WERI-Rb-1 (cell line): ENCODE data around the gene CCDC57.
"Not testable (repeated sequence)": the region's sequence is repeated elsewhere in the genome, so short reads cannot be mapped to it uniquely, and the experiment has no call there.

Experiments
- DNase-seq: peaks from one replicate; pipeline ENCODE4 v3.0.0-alpha.2; 2020
- H3K27ac ChIP-seq: fragments of 250-450 bp; sonication (Bioruptor Pico); 2 replicates; pipeline ENCODE4 v1.5.1; 2020; ENCODE audit warnings: mild to moderate bottlenecking, moderate library complexity
- H3K27me3 ChIP-seq: fragments of 250-450 bp; sonication (Bioruptor Pico); 2 replicates; pipeline ENCODE4 v1.5.1; 2021; ENCODE audit warnings: mild to moderate bottlenecking, low read depth, moderate library complexity; ENCODE audit not compliant: insufficient read depth, severe bottlenecking
- H3K36me3 ChIP-seq: fragments of 250-450 bp; sonication (Bioruptor Pico); 2 replicates; pipeline ENCODE4 v1.5.1; 2020; ENCODE audit warnings: mild to moderate bottlenecking, moderate library complexity
- H3K4me3 ChIP-seq: 2 replicates; pipeline ENCODE4 v1.5.1; 2011; ENCODE audit warnings: low read depth, mild to moderate bottlenecking, control low read depth, low read length
- H3K9me3 ChIP-seq: fragments of 250-450 bp; sonication (Bioruptor Pico); 2 replicates; pipeline ENCODE4 v1.5.1; 2021; ENCODE audit warnings: mild to moderate bottlenecking, moderate library complexity; ENCODE audit not compliant: severe bottlenecking
- CTCF ChIP-seq: IDR thresholded peaks from 2 replicates; pipeline ENCODE4 v1.5.1; 2011; ENCODE audit warnings: low read depth, mild to moderate bottlenecking, control low read depth, inconsistent platforms, low read length

The CCDC57 gene

DNA sequence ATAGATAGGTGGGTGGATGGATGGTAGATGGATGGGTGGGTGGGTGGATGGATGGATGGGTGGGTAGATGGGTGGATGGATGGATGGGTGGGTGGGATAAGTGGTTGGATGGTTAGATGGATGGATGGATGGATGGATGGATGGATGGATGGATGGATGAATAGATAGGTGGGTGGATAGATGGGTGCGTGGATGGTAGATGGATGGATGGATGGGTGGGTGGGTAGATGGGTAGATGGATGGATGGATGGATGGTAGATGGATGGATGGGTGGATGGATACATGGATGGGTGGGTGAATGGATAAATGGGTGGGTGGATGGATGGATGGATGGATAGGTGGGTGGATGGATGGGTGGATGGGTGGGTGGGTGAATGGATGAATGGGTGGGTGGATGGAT is 64.6 kb downstream of the CCDC57 start:
- Histone ChIP-seq H3K36me3 (peaks cover 17% of the 10 kb centered on the region), H3K4me3 (no peak overlapping the region), H3K9me3 (no peaks in the 10 kb centered on the region), H3K27me3 (no peaks in the 10 kb centered on the region), H3K27ac (no peak overlapping the region)
- no peak for TF ChIP-seq CTCF
- DNase-seq = no peak

DNA sequence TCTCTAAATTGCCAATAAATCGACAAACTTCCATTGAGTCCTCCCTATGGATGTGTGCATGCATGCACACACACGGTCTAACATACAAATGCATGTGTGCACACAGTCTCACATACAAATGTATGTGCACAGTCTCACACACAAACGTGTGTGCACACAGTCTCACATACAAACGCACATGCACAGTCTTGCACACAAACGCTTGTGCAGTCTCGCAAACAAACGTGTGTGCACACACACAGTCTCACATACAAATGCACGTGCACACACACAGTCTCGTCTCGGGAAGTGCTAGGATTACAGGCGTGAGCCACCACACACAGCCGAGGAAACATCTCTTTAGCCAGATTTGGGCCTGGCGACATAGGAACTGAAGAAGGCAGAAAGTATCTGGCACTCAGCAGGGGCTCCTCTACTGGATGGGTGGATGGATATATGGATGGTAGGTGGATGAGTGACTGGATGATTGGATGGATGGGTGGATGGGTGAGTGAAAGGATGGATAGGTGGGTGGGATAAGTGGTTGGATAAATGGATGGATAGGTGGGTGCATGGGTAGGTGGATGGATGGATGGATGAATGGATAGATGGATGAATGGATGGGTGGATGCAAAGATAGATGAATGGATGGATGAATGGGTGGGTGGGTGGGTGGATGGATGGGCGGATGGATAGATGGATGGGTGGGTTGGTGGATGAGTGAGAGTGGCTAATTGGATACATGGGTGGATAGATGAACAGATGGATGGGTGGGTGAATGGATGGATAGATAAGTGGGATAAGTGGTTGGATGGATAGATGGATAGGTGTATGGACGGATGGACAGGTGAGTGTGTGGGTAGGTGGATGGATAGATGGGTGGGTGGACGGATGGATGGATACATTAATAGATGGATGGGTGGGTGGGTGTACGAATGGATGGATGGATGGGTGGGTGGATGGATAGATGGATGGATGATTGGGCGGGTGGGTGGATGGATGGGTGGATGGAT is 65.7 kb downstream of the CCDC57 start:
- no peak for TF ChIP-seq CTCF
- Histone ChIP-seq H3K27me3 (no peaks in the 10 kb centered on the region), H3K9me3 (no peaks in the 10 kb centered on the region), H3K36me3 (peaks cover 10% of the 10 kb centered on the region), H3K27ac (no peak overlapping the region), H3K4me3 (no peak overlapping the region)
- no peak for DNase-seq

- Histone ChIP-seq H3K27me3 (no peaks in the 10 kb centered on the region), H3K9me3 (no peaks in the 10 kb centered on the region), H3K4me3 (no peak overlapping the region), H3K36me3 (peaks cover 9% of the 10 kb centered on the region), H3K27ac (no peak overlapping the region)
- no peak for TF ChIP-seq CTCF
- DNase-seq = no peak
These were observed 67.0 kb downstream of the CCDC57 start for GRCh38 chr17:82145550-82146155.

DNA sequence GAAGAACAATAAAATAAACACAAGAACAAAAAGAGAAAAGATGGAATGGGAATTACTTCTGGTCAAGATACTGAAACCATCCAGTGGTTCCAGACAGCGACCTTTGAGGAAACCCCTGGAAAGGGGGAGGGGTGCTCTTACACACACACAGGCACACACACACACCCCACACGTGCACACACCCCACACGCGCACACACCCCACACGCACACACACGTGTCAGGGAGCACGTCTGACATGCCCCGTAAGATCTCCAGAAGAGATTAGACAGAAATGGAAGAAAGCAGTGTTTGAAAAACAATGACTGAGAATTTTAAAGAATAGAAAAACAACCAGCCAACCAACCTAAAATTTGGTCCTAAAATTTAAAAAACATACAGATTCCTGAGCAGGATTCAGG is 69.3 kb downstream of the CCDC57 start:
- no peaks in the 10 kb centered on the region for H3K27me3 ChIP-seq
- TF ChIP-seq CTCF = no peak

DNA sequence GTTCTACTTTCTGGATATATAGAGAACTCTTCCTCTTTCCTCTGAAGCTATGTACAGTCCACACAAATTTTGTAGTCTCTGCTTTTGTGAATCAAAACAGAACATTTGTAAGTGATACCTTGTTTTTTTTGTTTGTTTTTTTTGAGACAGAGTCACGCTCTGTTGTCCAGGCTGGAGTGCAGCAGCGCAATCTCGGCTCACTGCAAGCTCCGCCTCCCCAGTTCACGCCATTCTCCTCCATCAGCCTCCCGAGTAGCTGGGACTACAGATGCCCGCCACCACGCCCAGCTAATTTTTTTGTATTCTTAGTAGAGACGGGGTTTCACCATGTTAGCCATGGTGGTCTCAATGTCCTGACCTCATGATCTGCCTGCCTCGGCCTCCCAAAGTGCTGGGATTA is 72.7 kb downstream of the CCDC57 start:
- not testable (repeated sequence) for H3K27ac ChIP-seq, H3K36me3 ChIP-seq, H3K9me3 ChIP-seq, H3K27me3 ChIP-seq, H3K4me3 ChIP-seq, DNase-seq

More for the DNA sequence above, 69.3 kb downstream of the CCDC57 start:
- H3K4me3 ChIP-seq = no peak overlapping the region
- DNase-seq = no peak
- peaks cover 6% of the 10 kb centered on the region for H3K36me3 ChIP-seq
- no peak overlapping the region for H3K27ac ChIP-seq
- H3K9me3 ChIP-seq = no peaks in the 10 kb centered on the region

- no peaks in the 10 kb centered on the region for H3K36me3 ChIP-seq
- no peak overlapping the region for H3K27ac ChIP-seq
- H3K9me3 ChIP-seq = no peaks in the 10 kb centered on the region
- no peaks in the 10 kb centered on the region for H3K27me3 ChIP-seq
- TF ChIP-seq CTCF = no peak
- H3K4me3 ChIP-seq = no peak overlapping the region
- DNase-seq = no peak
These were observed 74.1 kb downstream of the CCDC57 start for GRCh38 chr17:82138511-82138992.
